Small intestine (tissue), 7 donors: ENCODE measurements around the gene TMEM238. TPM values are rescaled to one million over a fixed set of nuclear protein-coding genes. Genes with fewer than 3 reads are reported as not detected.
A peak's percentile ranks its signal among the peaks of the same experiment; 100 is the strongest.

Experiments used
- DNase-seq, 2 donors: peaks; one replicate each; pipeline versions ENCODE4 v3.0.0 to v3.0.0-alpha.2; 2013
- FAIRE-seq: peaks from 2 replicates; lab custom pipeline; 2012; peaks lifted over from hg19 to GRCh38; lab: Jason Lieb, UNC
- H3K27ac ChIP-seq, 3 donors: one replicate each; pipeline ENCODE4 v1.5.1; 2013; ENCODE audit warnings: low read length in 2 of 3, mild to moderate bottlenecking in 2 of 3, control low read depth in 1 of 3, inconsistent platforms in 1 of 3, low read depth in 1 of 3, moderate library complexity in 1 of 3
- H3K27me3 ChIP-seq, 3 donors: one replicate each; pipeline ENCODE4 v1.6.1; 2013; ENCODE audit warnings: low read length in 3 of 3, inconsistent platforms in 1 of 3; ENCODE audit not compliant: control insufficient read depth in 3 of 3, insufficient read depth in 3 of 3
- H3K36me3 ChIP-seq, 3 donors: one replicate each; pipeline ENCODE4 v1.6.1; 2013; ENCODE audit warnings: low read length in 3 of 3, inconsistent platforms in 1 of 3, low read depth in 1 of 3, mild to moderate bottlenecking in 1 of 3, moderate library complexity in 1 of 3; ENCODE audit not compliant: control insufficient read depth in 3 of 3, insufficient read depth in 2 of 3
- H3K4me1 ChIP-seq, 3 donors: one replicate each; pipeline ENCODE4 v1.6.1; 2013; ENCODE audit warnings: low read length in 2 of 3, inconsistent platforms in 1 of 3, low read depth in 1 of 3, mild to moderate bottlenecking in 1 of 3, moderate library complexity in 1 of 3; ENCODE audit not compliant: control insufficient read depth in 3 of 3, insufficient read depth in 2 of 3
- H3K4me3 ChIP-seq, 3 donors: one replicate each; pipeline ENCODE4 v1.5.1; 2013; ENCODE audit warnings: low read length in 3 of 3, control low read depth in 1 of 3, inconsistent platforms in 1 of 3, low read depth in 1 of 3, mild to moderate bottlenecking in 1 of 3, moderate library complexity in 1 of 3
- H3K9me3 ChIP-seq, 2 donors: one replicate each; pipeline ENCODE4 v1.6.1; 2013; ENCODE audit warnings: low read depth in 1 of 2, low read length in 1 of 2; ENCODE audit not compliant: control insufficient read depth in 2 of 2, insufficient read depth in 1 of 2
- WGBS, 3 donors: extraction: QIAGEN DNeasy Blood & Tissue Kit; methylation state at CpG; one replicate each; pipeline ENCODE4 v1.1.7; 2013; 5-methylcytosine and 5-hydroxymethylcytosine counted together
- polyA plus RNA-seq, 4 donors: library from polyadenylated mRNA; stranded (reverse) in 3 of 4; unstranded in 1 of 4; fragments of 200-250 nt in 3 of 4; fragments of 120-200 nt in 1 of 4; gene quantifications; one replicate each; pipeline versions ENCODE4 v1.2.1 to v1.2.3, GENCODE V29; 2013
- donor health status: healthy with polysubstance abuse.
- donor health status: control.
- donor health status: control.
- donor health status: Bipolar disorder and iron deficiency.
- donor health status: healthy.

Gene TMEM238
- polyA plus RNA-seq, 4 donors = 1.6 to 9.4 (median 2.2) TPM; not detected in 1

DNA sequence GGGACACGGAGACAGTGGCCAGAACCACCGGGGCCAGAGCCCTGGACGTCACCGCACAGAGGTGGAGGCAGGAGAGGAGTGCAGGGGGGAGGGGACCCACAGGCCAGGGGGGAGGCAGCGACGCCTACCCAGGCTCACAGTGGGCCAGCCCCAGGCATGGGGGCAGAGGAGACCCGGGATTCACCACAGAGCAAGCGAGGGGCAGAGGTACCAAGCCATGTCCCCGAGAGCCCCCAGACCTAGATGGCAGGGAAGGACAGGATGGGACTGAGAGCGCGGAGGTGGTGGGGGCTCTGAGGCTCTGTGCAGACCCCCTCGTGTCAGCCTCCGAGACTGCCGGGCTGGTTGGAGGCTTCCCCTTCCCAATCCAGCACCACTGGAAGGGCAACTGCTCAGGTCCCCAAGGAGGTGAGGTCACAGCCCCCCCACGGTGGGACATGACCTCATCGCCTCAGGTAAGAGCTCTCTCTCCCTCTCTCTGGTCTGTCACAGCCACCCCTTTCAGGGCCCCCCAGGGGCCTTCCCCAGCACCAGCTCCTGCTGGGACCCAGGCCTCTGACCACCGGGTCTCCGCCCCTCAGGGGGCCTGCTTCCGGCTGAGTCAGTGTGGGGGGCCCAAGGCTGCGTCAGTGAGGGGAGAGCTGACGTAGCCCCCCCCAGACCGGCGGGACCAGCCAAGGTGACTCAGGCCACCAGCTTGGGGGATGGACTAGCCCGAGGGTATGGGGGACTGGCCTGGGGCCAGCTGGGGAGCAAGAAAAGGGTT lies 11.6 kb downstream of the TMEM238 start:
- Histone ChIP-seq H3K9me3 (no peaks in the 10 kb centered on the region), H3K27ac (no peak overlapping the region), H3K4me1 (peaks cover 0 to 20% (median 0%) of the 10 kb centered on the region in 3 donors), H3K27me3 (peaks cover 8 to 93% (median 36%) of the 10 kb centered on the region in 3 donors), H3K4me3 (no peak overlapping the region), H3K36me3 (no peaks in the 10 kb centered on the region)
- FAIRE-seq = no peak
- no peak for DNase-seq
- 26 to 39% (median 30%) methylated on average over 22 to 24 of the region's 24 CpGs for WGBS, 3 donors

DNA sequence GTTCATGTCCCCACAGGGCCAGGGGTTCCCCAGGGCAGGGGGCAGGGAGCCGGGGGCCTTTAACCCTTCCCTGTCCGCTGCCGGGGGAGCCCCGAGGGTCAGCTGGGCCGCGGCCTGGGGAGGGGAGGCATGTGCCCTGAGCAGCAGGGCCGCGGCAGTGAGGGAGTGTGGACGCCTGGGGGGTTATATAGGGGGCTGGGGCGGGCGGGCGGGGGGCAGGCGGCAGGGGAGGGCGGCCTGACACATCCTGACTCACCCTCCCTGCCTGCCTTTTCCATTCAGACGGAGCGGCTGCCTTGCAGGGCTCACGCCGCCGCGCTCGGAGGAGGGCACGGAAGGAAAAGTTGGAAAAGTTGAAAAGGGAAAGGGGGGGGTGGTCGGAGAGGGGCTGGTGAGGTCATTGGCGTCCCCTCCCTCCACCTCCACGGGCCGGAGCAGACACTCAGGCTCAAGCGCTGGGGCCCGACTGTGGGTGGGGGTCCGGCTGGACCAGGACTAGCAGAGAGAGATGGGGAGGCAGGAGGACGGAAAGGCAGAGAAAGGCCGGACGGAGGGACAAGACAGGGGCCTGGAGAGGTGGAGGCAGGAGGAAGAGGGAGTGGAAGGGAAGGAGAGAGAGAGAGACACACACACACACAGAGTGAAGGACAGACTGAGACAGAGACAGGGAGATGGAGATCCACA lies 13.6 kb downstream of the TMEM238 start, which contains the start of gene IL11:
IL11 (minus strand) TSS at position 159 of the 684 bp plus-strand sequence; CDS start at position 6, 153 bp downstream.
- DNase-seq = no peak
- Histone ChIP-seq H3K27me3 (peaks cover 8 to 80% (median 31%) of the 10 kb centered on the region in 3 donors), H3K27ac (no peak within 1 kb of the TSS), H3K4me1 (peaks cover 0 to 10% (median 0%) of the 10 kb centered on the region in 3 donors), H3K9me3 (no peaks in the 10 kb centered on the region), H3K36me3 (no peaks in the 10 kb centered on the region), H3K4me3 (peak within 1 kb of the TSS in 1 of 3 donors; percentile 39)
- FAIRE-seq = no peak
- 6 to 12% (median 7%) methylated on average over 20 to 32 of the region's 32 CpGs for WGBS, 3 donors

DNA sequence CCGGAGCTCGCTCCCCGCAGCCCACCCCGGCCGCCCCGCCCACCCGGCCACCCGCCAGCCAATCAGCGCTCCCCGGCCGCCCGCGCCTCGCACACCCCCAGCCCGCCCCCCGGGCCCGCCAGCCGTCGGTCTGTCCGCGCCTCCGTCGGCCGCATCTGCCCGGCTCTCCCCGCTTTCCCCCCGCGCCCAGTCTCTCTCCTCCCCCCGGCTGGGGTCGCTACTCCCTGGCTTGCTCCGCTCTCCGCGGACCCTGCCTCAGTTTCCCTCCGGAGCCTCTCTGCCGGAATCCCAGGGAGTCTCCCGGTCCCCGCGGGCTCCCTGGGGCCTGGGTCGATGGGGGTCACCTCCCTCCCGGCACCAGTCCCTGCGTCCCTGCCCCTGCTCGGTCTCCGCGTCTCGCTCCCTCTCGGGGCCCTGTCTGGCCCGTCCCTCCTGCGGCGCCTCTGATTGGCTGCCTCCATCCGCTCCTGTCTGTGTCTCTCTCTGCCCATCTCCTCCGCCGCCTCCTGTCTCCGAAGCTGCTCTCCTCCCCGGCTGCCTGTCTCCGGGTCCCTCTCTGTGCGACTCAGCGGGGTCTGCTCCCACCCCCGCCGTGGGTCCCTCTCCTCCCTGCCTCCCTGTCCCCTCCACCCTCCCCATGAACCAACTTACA lies 14.3 kb downstream of the TMEM238 start:
- Histone ChIP-seq H3K27me3 (peaks cover 8 to 80% (median 30%) of the 10 kb centered on the region in 3 donors), H3K9me3 (no peaks in the 10 kb centered on the region), H3K4me1 (peaks cover 0 to 10% (median 0%) of the 10 kb centered on the region in 3 donors), H3K27ac (no peak overlapping the region), H3K4me3 (peak overlapping the region in 1 of 3 donors; percentile 39), H3K36me3 (no peaks in the 10 kb centered on the region)
- WGBS, 3 donors = 1 to 6% (median 4%) methylated on average over 27 to 59 of the region's 59 CpGs
- DNase-seq = no peak
- FAIRE-seq = no peak

DNA sequence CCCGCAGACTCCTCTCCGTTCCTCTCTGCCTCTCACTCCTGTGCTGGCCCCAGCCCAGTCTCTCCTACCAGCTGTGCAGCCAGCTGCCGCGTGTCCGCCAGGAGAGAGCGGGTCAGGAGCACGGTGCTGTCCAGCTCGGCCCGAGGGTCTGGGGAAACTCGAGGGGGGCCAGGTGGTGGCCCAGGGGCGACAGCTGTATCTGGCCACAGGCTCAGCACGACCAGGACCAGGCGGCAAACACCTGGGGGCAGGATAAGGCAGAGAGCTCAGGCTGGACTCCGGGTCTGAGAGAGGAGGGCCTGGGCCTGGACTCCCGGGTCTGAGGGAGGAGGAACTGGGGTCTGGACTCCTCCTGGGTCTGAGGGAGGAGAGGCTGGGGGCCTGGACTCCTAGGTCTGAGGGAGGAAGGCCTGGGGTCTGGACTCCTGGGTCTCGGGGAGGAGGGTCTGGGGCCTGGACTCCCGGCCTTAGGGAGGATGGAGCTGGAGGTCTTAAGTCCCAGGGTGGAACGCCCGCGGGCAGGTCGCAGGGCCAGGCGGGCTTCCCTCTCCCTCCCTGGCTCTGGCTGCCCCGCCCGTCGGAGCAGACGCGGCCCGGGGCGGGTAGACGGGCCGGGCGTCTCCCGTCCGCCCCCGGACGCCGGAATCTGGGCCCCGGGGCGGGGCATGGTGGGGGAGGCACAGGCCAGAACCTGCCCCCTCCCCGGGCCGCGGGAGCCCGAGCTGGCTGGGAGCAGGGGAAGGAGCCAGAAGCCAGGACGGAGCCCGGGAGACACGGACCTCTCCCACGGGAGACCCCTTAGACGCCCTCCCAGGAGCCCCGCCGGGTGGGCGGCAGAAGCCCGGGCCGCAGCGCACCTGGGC lies 15.2 kb downstream of the TMEM238 start:
- Histone ChIP-seq H3K4me3 (peak overlapping the region in 1 of 3 donors; percentile 39), H3K9me3 (no peaks in the 10 kb centered on the region), H3K27ac (no peak overlapping the region), H3K36me3 (no peaks in the 10 kb centered on the region), H3K27me3 (peaks cover 8 to 78% (median 30%) of the 10 kb centered on the region in 3 donors), H3K4me1 (peaks cover 0 to 7% (median 0%) of the 10 kb centered on the region in 3 donors)
- FAIRE-seq (no peak), DNase-seq (peak in 1 of 2 donors; percentile 36)
- WGBS, 3 donors = 8 to 11% (median 9%) methylated on average over 22 to 54 of the region's 54 CpGs

DNA sequence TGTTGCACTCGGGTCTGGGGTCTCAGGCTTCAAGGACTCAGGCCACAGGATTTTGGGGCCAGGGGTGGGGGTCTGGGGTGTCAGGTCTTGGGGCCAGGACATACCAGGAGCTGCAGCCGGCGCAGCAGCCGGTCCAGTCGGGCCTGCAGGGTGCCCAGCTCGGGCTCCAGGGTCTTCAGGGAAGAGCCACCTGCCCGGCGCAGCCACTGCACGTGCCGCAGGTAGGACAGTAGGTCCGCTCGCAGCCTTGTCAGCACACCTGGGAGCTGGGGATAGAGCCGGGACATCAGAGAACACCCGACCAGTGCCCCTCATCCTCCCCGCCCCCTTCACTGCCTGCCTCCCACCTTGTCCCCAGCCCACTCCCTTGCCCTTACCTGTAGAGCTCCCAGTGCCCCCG lies 16.0 kb downstream of the TMEM238 start:
- no peak overlapping the region for H3K4me3 ChIP-seq
- H3K27ac ChIP-seq = no peak overlapping the region
- FAIRE-seq (no peak), DNase-seq (no peak)
- H3K36me3 ChIP-seq = no peaks in the 10 kb centered on the region
- H3K4me1 ChIP-seq = peaks cover 0 to 2% (median 0%) of the 10 kb centered on the region in 3 donors
- H3K9me3 ChIP-seq = no peaks in the 10 kb centered on the region
- H3K27me3 ChIP-seq = peaks cover 8 to 74% (median 26%) of the 10 kb centered on the region in 3 donors
- 61 to 81% (median 69%) methylated on average over 14 to 16 of the region's 16 CpGs for WGBS, 3 donors

DNA sequence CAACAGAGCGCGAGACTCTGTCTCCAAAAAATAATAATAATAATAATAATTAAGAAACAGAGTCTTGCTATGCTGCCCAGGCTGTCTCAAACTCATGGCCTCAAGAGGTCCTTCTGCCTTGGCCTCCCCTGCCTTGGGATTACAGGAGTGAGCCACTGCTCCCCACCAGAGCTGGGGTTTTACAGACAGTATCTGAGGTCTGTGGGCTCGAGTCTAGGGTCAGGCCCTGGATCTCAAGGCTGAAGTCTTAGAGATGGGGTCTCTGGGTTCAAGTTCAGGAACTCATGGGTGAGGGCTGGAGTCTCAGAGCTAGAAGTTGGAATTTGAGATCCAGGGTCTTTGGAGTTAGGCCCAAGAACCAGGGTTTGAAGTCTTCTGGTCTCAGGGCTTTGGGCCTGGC lies 17.3 kb downstream of the TMEM238 start:
- H3K36me3 ChIP-seq = no peaks in the 10 kb centered on the region
- H3K4me1 ChIP-seq = peaks cover 0 to 2% (median 0%) of the 10 kb centered on the region in 3 donors
- DNase-seq (no peak), FAIRE-seq (no peak)
- 54 to 82% (median 72%) methylated on average over 3 of the region's 3 CpGs for WGBS, 3 donors
- no peak overlapping the region for H3K27ac ChIP-seq
- H3K9me3 ChIP-seq = no peaks in the 10 kb centered on the region
- no peak overlapping the region for H3K4me3 ChIP-seq
- H3K27me3 ChIP-seq = peaks cover 3 to 66% (median 16%) of the 10 kb centered on the region in 3 donors

DNA sequence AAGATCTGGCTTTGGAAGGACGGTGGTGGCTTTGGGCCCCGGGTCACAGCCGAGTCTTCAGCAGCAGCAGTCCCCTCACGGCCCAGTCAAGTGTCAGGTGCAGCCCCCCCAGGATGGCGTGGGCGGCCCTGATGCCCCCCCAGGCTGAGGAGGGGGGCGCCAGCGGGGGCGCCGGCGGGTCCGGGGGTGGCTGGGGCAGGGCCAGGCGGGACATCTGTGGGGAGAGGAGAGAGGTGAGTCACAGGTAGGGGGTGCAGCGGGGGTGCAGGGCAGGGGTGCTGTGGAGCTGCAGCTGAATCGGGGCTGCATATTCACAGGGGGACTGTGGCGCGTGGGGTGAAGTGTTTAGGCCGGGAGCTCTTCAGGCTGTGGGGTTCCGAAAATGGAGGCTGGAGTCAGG lies 18.1 kb downstream of the TMEM238 start:
- WGBS, 3 donors = 60 to 72% (median 67%) methylated on average over 11 to 19 of the region's 19 CpGs
- no peak for FAIRE-seq
- Histone ChIP-seq H3K9me3 (no peaks in the 10 kb centered on the region), H3K27ac (no peak overlapping the region), H3K4me3 (no peak overlapping the region), H3K36me3 (no peaks in the 10 kb centered on the region), H3K27me3 (peaks cover 3 to 58% (median 14%) of the 10 kb centered on the region in 3 donors), H3K4me1 (peaks cover 0 to 2% (median 0%) of the 10 kb centered on the region in 3 donors)
- DNase-seq = no peak
